GM12878 (cell line): ENCODE measurements around the gene PLEKHO1. TPM values are rescaled to one million over a fixed set of nuclear protein-coding genes. Genes with fewer than 3 reads are reported as not detected.

Experiments
- ASH2L ChIP-seq: fragments of 300-600, 200-600 bp; sonication (generic); IDR thresholded peaks from 2 replicates; pipeline ENCODE4 v1.6.1; 2017; ENCODE audit warnings: low read depth, mild to moderate bottlenecking, borderline replicate concordance
- CBFB ChIP-seq: IDR thresholded peaks from 2 replicates; pipeline ENCODE4 v1.6.1; 2016; ENCODE audit warnings: antibody characterized with exemption, low read depth
- CBX5 ChIP-seq: sonication (generic); IDR thresholded peaks from 2 replicates; pipeline ENCODE4 v1.6.1; 2016; ENCODE audit warnings: low read depth, moderate library complexity, mild to moderate bottlenecking, inconsistent platforms
- CEBPB ChIP-seq, 2 experiments: fragments of 150-350 bp in 1 of 2; IDR thresholded peaks; 2 replicates each; pipeline ENCODE4 v1.6.1; 2012 to 2014; ENCODE audit warnings: low read depth in 2 of 2, low read length in 2 of 2, borderline replicate concordance in 1 of 2, inconsistent platforms in 1 of 2
- CHD1 ChIP-seq: IDR thresholded peaks from 2 replicates; pipeline ENCODE4 v1.6.1; 2012; ENCODE audit warnings: low read depth, low read length, improper control_type of control experiment
- CHD2 ChIP-seq: IDR thresholded peaks from 2 replicates; pipeline ENCODE4 v1.6.1; 2011; ENCODE audit warnings: low read depth, low read length, improper control_type of control experiment, borderline replicate concordance
- HDAC6 ChIP-seq: fragments of 200-600 bp; sonication (generic); IDR thresholded peaks from one replicate; pipeline ENCODE4 v1.8.0; 2017; ENCODE audit warnings: antibody characterized with exemption; ENCODE audit not compliant: unreplicated experiment
- MAX ChIP-seq: IDR thresholded peaks from 2 replicates; pipeline ENCODE4 v1.6.1; 2012; ENCODE audit warnings: low read depth, low read length, improper control_type of control experiment
- MEF2B ChIP-seq: fragments of 450-650 bp; IDR thresholded peaks from 2 replicates; pipeline ENCODE4 v1.6.1; 2018; ENCODE audit warnings: mild to moderate bottlenecking, moderate library complexity; ENCODE audit not compliant: partially characterized antibody, poor library complexity, severe bottlenecking
- MTA3 ChIP-seq: IDR thresholded peaks from 2 replicates; pipeline ENCODE4 v1.6.1; 2012; ENCODE audit warnings: low read length, inconsistent platforms, borderline replicate concordance
- NRF1 ChIP-seq: conservative IDR thresholded peaks from 2 replicates; pipeline ENCODE4 v1.6.1; 2011; ENCODE audit warnings: mild to moderate bottlenecking, low read depth, low read length, improper control_type of control experiment
- POU2F2 ChIP-seq: IDR thresholded peaks from 3 replicates; pipeline ENCODE4 v1.6.1; 2011; ENCODE audit warnings: low read depth, mild to moderate bottlenecking, low read length, borderline replicate concordance
- RFX5 ChIP-seq: IDR thresholded peaks from 2 replicates; pipeline ENCODE4 v1.6.1; 2011; ENCODE audit warnings: low read depth, low read length, improper control_type of control experiment
- SIX5 ChIP-seq: IDR thresholded peaks from 2 replicates; pipeline ENCODE4 v1.6.1; 2011; ENCODE audit warnings: mild to moderate bottlenecking, low read depth, low read length, moderate library complexity; ENCODE audit not compliant: severe bottlenecking
- SMARCA5 ChIP-seq: fragments of 450-650 bp; IDR thresholded peaks from 2 replicates; pipeline ENCODE4 v1.6.1; 2017; ENCODE audit warnings: mild to moderate bottlenecking
- SP1 ChIP-seq: IDR thresholded peaks from one replicate; pipeline ENCODE4 v1.6.1; 2011; ENCODE audit warnings: low read depth, low read length
- SRF ChIP-seq, 2 experiments: IDR thresholded peaks; 2 replicates each; pipeline ENCODE4 v1.6.1; 2011; ENCODE audit warnings: low read depth in 2 of 2, low read length in 2 of 2, mild to moderate bottlenecking in 1 of 2, moderate library complexity in 1 of 2
- TBL1XR1 ChIP-seq: IDR thresholded peaks from 2 replicates; pipeline ENCODE4 v1.6.1; 2012; ENCODE audit warnings: low read depth, low read length, improper control_type of control experiment
- ZNF274 ChIP-seq: IDR thresholded peaks from one replicate; pipeline ENCODE4 v1.8.0; 2011; ENCODE audit not compliant: insufficient read length, insufficient read depth
- polyA plus RNA-seq, 11 experiments: library from polyadenylated mRNA; depleted of rRNA in 4 of 11; unstranded in 6 of 11; stranded (reverse) in 5 of 11; fragments of >200 nt; fragmentation: Nextera tagmentation in 4 of 11; fragmentation: Illumina TruSeq in 1 of 11; extraction: Ambion mirVana in 4 of 11; extraction: Trizol in 1 of 11; gene quantifications; 1 replicate in 1 of 11; 2 replicates in 10 of 11; pipeline versions ENCODE4 v1.2.1 to v1.2.3, GENCODE V29; 2011 to 2016; ENCODE audit warnings: inconsistent platforms in 2 of 11, missing spikeins in 2 of 11, low read depth in 1 of 11
- total RNA-seq, 4 experiments: library from RNA; depleted of rRNA in 3 of 4; stranded (reverse); fragments of >200 nt in 3 of 4; fragmentation: Illumina TruSeq in 1 of 4; extraction: Trizol in 1 of 4; gene quantifications; 2 replicates each; pipeline versions ENCODE4 v1.2.1 to v1.2.3, GENCODE V29; 2013 to 2021
- TF ChIP-seq, protein P1 (sequence below): IDR thresholded peaks from 2 replicates; pipeline ENCODE4 v1.6.1; 2012; ENCODE audit warnings: mild to moderate bottlenecking, low read depth, low read length
- TF ChIP-seq, protein P2 (sequence below): IDR thresholded peaks from 2 replicates; pipeline ENCODE4 v1.6.1; 2012; ENCODE audit warnings: low read depth, low read length, improper control_type of control experiment
- TF ChIP-seq, protein P3 (sequence below): fragments of 150-350 bp; IDR thresholded peaks from 2 replicates; pipeline ENCODE4 v1.6.1; 2016; ENCODE audit warnings: low read depth, low read length

The PLEKHO1 gene
- total and polyA plus RNA-seq, 10 of the 15 experiments (the other 5 are each of a cell fraction or from before 2014, with no cell fraction given), result 5.3 to 184 (median 88.8) TPM

GRCh38 chr1:150165622-150166612 is 16.2 kb downstream of the PLEKHO1 start (continued):
- TF ChIP-seq, protein P1, sequence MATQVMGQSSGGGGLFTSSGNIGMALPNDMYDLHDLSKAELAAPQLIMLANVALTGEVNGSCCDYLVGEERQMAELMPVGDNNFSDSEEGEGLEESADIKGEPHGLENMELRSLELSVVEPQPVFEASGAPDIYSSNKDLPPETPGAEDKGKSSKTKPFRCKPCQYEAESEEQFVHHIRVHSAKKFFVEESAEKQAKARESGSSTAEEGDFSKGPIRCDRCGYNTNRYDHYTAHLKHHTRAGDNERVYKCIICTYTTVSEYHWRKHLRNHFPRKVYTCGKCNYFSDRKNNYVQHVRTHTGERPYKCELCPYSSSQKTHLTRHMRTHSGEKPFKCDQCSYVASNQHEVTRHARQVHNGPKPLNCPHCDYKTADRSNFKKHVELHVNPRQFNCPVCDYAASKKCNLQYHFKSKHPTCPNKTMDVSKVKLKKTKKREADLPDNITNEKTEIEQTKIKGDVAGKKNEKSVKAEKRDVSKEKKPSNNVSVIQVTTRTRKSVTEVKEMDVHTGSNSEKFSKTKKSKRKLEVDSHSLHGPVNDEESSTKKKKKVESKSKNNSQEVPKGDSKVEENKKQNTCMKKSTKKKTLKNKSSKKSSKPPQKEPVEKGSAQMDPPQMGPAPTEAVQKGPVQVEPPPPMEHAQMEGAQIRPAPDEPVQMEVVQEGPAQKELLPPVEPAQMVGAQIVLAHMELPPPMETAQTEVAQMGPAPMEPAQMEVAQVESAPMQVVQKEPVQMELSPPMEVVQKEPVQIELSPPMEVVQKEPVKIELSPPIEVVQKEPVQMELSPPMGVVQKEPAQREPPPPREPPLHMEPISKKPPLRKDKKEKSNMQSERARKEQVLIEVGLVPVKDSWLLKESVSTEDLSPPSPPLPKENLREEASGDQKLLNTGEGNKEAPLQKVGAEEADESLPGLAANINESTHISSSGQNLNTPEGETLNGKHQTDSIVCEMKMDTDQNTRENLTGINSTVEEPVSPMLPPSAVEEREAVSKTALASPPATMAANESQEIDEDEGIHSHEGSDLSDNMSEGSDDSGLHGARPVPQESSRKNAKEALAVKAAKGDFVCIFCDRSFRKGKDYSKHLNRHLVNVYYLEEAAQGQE, result no peak
- TF ChIP-seq MAX (no peak), CHD2 (no peak), SP1 (no peak), TBL1XR1 (no peak), RFX5 (no peak), NRF1 (no peak), CBX5 (no peak), CHD1 (no peak), MEF2B (no peak), CEBPB (IDR thresholded peaks at IDR 0.05; ENCODE audit: borderline replicate concordance in 1 of 2, low read depth in 2 of 2, low read length in 2 of 2) (no peak), CBFB (no peak), SIX5 (no peak), ZNF274 (no peak), SRF (IDR thresholded peaks at IDR 0.05; ENCODE audit: low read depth in 2 of 2, low read length in 2 of 2) (no peak), HDAC6 (no peak), MTA3 (no peak), ASH2L (no peak), SMARCA5 (peak; percentile 79; the same call in 1 of the 2 replicates), POU2F2 (no peak)
- TF ChIP-seq, protein P2, sequence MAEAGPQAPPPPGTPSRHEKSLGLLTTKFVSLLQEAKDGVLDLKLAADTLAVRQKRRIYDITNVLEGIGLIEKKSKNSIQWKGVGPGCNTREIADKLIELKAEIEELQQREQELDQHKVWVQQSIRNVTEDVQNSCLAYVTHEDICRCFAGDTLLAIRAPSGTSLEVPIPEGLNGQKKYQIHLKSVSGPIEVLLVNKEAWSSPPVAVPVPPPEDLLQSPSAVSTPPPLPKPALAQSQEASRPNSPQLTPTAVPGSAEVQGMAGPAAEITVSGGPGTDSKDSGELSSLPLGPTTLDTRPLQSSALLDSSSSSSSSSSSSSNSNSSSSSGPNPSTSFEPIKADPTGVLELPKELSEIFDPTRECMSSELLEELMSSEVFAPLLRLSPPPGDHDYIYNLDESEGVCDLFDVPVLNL, result no peak
- TF ChIP-seq, protein P3, sequence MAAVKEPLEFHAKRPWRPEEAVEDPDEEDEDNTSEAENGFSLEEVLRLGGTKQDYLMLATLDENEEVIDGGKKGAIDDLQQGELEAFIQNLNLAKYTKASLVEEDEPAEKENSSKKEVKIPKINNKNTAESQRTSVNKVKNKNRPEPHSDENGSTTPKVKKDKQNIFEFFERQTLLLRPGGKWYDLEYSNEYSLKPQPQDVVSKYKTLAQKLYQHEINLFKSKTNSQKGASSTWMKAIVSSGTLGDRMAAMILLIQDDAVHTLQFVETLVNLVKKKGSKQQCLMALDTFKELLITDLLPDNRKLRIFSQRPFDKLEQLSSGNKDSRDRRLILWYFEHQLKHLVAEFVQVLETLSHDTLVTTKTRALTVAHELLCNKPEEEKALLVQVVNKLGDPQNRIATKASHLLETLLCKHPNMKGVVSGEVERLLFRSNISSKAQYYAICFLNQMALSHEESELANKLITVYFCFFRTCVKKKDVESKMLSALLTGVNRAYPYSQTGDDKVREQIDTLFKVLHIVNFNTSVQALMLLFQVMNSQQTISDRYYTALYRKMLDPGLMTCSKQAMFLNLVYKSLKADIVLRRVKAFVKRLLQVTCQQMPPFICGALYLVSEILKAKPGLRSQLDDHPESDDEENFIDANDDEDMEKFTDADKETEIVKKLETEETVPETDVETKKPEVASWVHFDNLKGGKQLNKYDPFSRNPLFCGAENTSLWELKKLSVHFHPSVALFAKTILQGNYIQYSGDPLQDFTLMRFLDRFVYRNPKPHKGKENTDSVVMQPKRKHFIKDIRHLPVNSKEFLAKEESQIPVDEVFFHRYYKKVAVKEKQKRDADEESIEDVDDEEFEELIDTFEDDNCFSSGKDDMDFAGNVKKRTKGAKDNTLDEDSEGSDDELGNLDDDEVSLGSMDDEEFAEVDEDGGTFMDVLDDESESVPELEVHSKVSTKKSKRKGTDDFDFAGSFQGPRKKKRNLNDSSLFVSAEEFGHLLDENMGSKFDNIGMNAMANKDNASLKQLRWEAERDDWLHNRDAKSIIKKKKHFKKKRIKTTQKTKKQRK, result no peak
